ENCODE data around the gene ACER1. TPM values are rescaled to one million over a fixed set of nuclear protein-coding genes. Genes with fewer than 3 reads are reported as not detected.
A peak's percentile ranks its signal among the peaks of the same experiment; 100 is the strongest.
"Not testable (repeated sequence)": the region's sequence is repeated elsewhere in the genome, so short reads cannot be mapped to it uniquely, and the experiment has no call there.

The ACER1 gene
- total RNA-seq, 6 experiments from 2014 or later, result not detected

DNA sequence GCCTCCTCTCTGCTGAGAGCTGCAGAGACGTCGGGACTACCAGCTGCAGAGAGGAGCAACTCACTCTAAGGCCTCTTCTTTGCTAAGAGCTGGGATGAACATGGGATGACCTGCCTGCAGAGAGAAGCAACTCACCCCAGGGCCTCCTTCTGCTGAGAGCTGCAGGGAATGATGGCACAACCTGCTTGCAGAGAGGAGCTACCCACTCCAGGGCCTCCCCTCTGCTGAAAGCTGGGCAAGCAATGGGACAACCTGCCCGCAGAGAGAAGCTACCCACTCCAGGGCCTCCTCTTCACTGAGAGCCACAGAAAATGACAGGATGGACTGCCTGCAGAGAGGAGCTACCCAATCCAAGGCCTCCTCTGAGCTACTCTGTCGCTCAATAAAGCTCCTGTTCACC, 46.7 kb downstream of the ACER1 start:
- TF ChIP-seq CTCF (IDR thresholded peaks at IDR 0.05), result no peak
- Mint-ChIP-seq H3K27me3 (ENCODE audit: insufficient read depth) (peaks cover 12% of the 10 kb centered on the region), H3K27ac (no peak overlapping the region), H3K9me3 (peaks cover 37% of the 10 kb centered on the region), H3K4me1 (ENCODE audit: low read depth) (no peaks in the 10 kb centered on the region), H3K4me3 (no peak overlapping the region), H3K36me3 (ENCODE audit: low read depth) (peaks cover 13% of the 10 kb centered on the region)
- DNase-seq, result no peak

DNA sequence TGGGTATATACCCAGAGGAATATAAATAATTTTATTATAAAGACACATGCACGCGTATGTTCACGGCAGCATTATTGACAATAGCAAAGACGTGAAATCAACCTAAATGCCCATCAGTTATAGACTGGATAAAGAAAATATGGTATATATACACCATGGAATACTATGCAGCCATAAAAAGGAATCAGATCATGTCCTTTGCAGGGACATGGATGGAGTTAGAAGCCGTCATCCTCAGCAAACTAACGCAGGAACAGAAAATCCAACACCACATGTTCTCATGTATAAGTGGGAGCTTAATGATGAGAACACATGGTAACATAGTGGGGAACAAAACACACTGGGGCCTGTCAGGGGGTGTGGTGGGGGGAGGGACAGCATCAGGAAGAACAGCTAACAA, 51.0 kb downstream of the ACER1 start:
- not testable (repeated sequence) for H3K9me3 Mint-ChIP-seq; H3K27ac Mint-ChIP-seq; H3K4me3 Mint-ChIP-seq; H3K27me3 Mint-ChIP-seq (ENCODE audit: insufficient read depth); H3K36me3 Mint-ChIP-seq (ENCODE audit: low read depth); DNase-seq
- peaks cover 15% of the 10 kb centered on the region for H3K4me1 Mint-ChIP-seq (ENCODE audit: low read depth)

- Mint-ChIP-seq H3K27me3 (ENCODE audit: insufficient read depth) (peaks cover 4% of the 10 kb centered on the region), H3K27ac (peak within 1 kb of the TSS; percentile 83), H3K4me1 (ENCODE audit: low read depth) (peaks cover 39% of the 10 kb centered on the region), H3K9me3 (no peaks in the 10 kb centered on the region), H3K4me3 (peak within 1 kb of the TSS; percentile 99), H3K36me3 (ENCODE audit: low read depth) (peaks cover 15% of the 10 kb centered on the region)
- DNase-seq, result peak; percentile 97
- peak; percentile 93 for TF ChIP-seq CTCF (IDR thresholded peaks at IDR 0.05)
Measured at GRCh38 chr19:6279931-6280591, 53.4 kb downstream of the ACER1 start, which contains the start of gene MLLT1. MLLT1 (minus strand) TSS chr19:6279975; CDS start chr19:6279784, 191 bp downstream.

DNA sequence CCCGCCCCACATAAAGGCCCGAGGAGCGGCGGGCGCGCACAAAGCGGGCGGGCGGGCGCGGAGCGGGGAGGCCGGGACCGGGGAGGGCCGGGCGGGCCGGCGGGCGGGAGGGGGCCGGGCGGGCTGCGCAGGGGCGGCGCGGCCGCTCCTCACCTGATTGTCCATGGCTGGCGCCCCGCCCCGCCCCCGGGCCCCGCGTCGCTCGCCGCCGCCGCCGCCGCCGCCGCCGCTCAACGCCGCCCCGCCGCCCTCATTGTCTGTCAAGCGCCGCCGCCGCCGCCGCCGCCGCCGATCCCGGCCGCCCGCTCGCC, 53.8 kb downstream of the ACER1 start:
- TF ChIP-seq CTCF (IDR thresholded peaks at IDR 0.05), result no peak
- Mint-ChIP-seq H3K4me1 (ENCODE audit: low read depth) (peaks cover 44% of the 10 kb centered on the region), H3K27ac (no peak overlapping the region), H3K4me3 (no peak overlapping the region), H3K36me3 (ENCODE audit: low read depth) (peaks cover 15% of the 10 kb centered on the region), H3K27me3 (ENCODE audit: insufficient read depth) (peaks cover 2% of the 10 kb centered on the region), H3K9me3 (no peaks in the 10 kb centered on the region)
- DNase-seq, result no peak

- H3K27ac Mint-ChIP-seq, result peak overlapping the region; percentile 83
- TF ChIP-seq CTCF (IDR thresholded peaks at IDR 0.05), result no peak
- H3K4me1 Mint-ChIP-seq (ENCODE audit: low read depth), result peaks cover 50% of the 10 kb centered on the region
- H3K9me3 Mint-ChIP-seq, result no peaks in the 10 kb centered on the region
- peak overlapping the region; percentile 99 for H3K4me3 Mint-ChIP-seq
- no peak for DNase-seq
- peaks cover 15% of the 10 kb centered on the region for H3K36me3 Mint-ChIP-seq (ENCODE audit: low read depth)
- no peaks in the 10 kb centered on the region; the same call in 1 of the 2 replicates for H3K27me3 Mint-ChIP-seq (ENCODE audit: insufficient read depth)
Measured at GRCh38 chr19:6278740-6279619, 54.4 kb downstream of the ACER1 start.

- Mint-ChIP-seq H3K27me3 (ENCODE audit: insufficient read depth) (no peaks in the 10 kb centered on the region; the same call in 1 of the 2 replicates), H3K4me3 (peak overlapping the region; percentile 99), H3K9me3 (no peaks in the 10 kb centered on the region), H3K4me1 (ENCODE audit: low read depth) (peaks cover 59% of the 10 kb centered on the region), H3K27ac (peak overlapping the region; percentile 83), H3K36me3 (ENCODE audit: low read depth) (peaks cover 15% of the 10 kb centered on the region)
- TF ChIP-seq CTCF (IDR thresholded peaks at IDR 0.05), result no peak
- DNase-seq, result no peak
Measured at GRCh38 chr19:6278051-6278450, 55.4 kb downstream of the ACER1 start.
